LHCN-M2 (cell line): ENCODE results near the gene TMX4. TPM values are rescaled to one million over a fixed set of nuclear protein-coding genes. Genes with fewer than 3 reads are reported as not detected.
"Not testable (repeated sequence)": the region's sequence is repeated elsewhere in the genome, so short reads cannot be mapped to it uniquely, and the experiment has no call there.

Experiments
- DNase-seq: peaks from one replicate; pipeline ENCODE4 v3.0.0-alpha.2; 2012; ENCODE audit warnings: low read depth
- total RNA-seq: library from RNA; depleted of rRNA; stranded (reverse); fragments of >200 nt; gene quantifications from 2 replicates; pipeline ENCODE4 v1.2.3, GENCODE V29; 2014; rRNA removed

Gene TMX4
- total RNA-seq, 1 experiment from 2014 or later: 29.3 TPM

DNA sequence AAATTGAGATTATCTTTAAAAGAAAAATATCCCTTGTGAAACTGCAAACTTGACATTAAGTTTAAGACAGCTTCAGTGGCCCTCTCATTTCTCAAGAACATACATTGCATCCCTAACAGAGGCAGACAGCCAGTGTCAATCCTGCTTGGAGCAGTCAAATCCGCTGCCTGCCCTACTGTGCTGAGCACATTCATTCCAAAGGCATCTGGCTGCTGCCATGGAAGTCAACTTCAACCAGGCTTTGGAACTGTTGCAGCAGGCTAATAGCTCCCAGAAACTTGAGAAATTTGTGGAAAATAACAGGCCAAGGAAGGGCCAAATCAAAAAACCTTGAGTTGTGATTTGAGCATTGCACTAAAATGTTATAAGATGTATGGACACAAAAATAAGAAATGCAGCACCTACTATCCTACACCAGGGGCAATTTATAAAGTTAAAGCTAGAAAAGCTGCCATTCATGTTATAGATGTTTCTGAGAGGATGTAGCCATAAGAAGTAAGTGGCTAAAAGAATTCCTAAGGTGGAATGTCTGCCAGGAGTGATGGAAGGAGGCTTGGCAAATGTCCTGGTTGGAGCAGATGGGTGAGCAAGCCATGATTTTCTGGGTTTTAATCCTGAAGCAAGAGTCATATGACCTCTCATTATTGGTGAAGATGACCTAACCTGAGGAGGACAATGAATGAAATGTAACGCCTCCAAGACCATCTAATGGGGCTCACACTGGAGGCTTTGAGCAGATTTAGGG is 47.9 kb downstream of the TMX4 start:
- no peak for DNase-seq

DNA sequence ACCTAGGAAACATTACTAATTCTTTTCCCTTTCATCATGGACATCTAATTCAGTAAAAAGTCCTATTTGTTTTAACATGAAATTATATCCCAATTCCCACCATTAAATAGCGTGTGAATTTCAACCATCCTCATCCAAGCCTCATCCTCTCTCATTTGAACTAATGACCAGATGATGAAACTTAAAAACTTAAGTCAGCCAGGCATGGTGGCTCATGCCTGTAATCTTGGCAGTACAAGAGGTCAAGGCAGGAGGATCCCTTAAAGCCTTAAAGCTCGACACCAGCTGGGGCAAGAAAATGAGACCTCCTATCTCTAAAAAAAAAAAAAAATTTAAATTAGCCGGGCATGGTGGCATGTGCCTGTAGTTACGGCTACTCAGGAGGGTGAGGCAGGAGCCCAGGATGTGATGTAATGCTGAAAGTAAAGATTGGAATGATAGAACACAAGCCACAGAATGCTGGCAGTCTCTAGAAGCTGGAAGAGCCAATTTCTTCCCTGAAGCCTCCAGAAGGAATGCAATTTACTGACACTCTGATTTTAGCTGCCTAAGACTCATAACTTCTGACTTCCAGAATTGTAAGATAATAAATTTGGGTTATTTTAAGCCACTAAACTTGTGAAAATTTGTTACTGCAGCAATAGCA is 52.2 kb downstream of the TMX4 start:
- peak; percentile 12 for DNase-seq

DNA sequence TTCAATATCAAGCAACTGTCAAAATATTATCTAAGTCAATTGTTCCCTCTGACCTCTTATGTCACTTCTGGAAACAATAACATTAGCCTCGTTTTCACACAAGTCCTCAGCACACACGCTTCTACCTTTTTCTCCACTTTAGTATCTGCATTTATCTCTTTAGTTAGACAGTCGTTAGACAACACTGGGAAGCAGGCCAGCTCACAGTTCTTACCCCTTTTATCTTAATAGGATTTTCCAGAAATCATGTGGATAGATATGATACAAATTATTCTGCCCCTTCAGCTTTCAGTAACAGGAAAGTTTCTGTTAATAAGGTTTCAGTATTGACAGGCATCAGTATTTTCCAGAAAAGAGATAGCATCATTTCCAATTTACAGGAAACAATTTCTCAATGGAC is 53.4 kb downstream of the TMX4 start:
- DNase-seq: no peak

DNA sequence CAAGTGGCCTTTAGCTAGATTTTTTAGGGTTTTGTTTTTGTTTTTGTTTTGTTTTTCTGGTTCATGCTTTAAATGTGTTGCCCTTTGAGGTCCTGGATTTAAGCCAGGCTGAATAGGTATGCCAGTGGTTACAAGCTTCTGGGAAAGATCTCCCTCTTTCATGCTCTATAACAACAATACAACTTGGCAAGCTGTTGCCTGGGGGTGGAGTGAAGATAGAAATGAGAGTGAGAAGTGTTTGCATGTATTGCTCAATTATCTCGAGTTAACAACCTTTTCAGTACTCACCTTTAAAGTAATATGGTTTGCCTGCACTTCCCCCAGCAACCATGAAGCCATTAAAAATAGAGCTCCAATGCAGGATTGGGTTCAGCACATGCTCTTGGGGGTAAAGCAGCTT is 60.1 kb downstream of the TMX4 start:
- no peak for DNase-seq

DNA sequence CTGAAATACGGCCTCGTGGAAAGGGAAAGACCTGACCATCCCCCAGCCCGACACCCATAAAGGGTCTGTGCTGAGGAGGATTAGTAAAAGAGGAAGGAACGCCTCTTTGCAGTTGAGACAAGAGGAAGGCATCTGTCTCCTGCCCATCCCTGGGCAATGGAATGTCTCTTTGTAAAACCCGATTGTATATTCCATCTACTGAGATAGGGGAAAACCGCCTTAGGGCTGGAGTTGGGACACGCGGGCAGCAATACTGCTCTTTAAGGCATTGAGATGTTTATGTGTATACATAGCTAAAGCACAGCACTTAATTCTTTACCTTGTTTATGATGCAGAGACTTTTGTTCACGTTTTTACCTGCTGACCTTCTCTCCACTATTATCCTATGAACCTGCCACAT is 63.0 kb downstream of the TMX4 start:
- DNase-seq: not testable (repeated sequence)

DNA sequence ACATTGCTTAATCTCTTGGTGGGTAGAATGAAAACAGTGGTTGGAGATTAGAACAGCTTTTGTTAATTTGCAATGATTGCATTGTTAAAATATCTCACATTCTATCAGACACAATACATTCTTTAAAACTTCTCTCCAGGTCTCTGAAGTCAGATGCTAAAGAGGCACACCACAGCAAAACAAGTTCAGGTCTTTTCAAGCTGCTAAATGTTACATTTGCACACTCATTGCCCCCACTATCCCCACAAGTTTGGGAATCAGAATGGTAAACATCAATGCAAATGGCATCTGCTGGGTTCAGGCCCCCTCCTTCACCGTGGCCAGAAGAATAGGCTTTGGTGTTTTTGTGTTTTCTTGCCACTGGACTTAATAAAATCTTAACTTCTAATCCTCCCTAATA is 69.2 kb downstream of the TMX4 start:
- DNase-seq: no peak

DNA sequence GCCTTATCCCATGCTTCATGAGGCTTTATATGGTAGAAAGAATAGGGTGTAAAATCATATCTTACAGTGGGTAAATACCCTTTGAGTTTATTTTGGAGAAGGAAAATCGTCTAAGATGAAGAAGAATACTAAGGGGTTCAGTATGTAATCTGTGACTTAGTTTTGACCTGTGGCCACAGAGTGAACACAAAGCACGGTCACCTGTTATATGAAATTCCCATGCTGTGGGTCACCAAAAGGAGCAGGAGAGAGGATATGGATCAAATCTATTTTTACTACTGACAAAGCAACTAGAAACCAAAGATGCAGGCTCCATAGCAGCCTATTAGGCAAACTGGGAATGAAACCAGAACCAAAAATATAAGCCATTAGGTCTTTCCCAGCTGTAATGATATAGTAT is 75.7 kb downstream of the TMX4 start:
- DNase-seq: no peak

DNA sequence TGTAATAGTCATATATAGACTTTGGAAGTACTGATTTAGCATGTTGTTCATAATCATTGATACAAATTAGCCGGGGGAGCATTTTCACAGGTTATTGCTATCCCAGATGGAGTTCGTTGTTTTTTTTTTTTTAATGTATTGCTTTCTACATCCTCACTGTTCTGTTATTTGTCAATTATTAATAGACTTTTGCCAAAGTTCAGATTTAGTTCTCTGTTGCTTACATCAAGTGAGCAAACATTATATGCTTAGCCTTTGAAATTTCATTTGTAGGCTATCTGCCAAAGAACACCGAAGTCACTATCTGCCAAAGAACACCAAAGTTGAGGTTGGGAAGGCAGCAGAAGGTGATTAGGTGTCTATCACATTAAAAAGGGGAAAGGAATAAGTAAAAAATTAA is 79.2 kb downstream of the TMX4 start, which contains the start of gene HAO1:
HAO1 (minus strand) TSS at position 118 of the 400 bp plus-strand sequence; CDS start at position 82, 36 bp downstream.
- no peak for DNase-seq

DNA sequence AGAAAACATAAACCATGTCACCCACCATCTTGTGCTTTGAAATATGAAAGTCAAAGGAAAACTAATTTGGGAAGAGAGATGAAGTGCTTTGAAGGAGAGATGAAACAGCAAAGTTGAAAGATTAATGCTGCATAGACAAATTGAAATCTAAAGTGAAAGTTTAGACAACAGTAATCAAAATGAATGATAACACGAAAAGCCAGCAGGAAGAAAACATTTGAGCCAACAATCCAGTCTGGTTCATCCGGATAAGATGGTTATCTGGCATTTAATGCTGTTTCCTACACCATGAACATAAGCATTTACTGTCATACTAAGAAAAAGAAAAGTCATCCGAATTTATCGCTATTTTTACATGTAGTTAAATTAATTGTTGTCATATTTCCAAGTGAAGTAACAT is 79.9 kb downstream of the TMX4 start:
- DNase-seq: no peak

DNA sequence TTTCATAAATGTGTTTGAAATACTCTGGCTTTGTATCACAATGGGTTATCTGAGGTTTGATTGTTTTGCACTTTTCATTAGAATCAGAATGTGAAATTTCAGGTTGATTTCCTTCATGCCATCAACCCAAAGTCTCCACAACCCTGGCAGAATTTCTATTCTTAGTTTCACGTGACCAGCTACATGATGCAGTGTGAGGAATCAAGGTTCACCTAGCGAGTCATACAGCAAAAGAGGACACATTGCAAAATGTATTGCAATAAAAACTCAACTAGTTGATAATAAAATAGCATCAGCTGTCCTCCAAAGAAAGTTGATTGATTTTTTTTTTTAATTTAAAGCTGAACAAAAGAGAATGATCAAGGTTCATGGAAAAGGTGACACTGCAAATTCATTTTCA is 81.5 kb downstream of the TMX4 start:
- DNase-seq: peak; percentile 35

DNA sequence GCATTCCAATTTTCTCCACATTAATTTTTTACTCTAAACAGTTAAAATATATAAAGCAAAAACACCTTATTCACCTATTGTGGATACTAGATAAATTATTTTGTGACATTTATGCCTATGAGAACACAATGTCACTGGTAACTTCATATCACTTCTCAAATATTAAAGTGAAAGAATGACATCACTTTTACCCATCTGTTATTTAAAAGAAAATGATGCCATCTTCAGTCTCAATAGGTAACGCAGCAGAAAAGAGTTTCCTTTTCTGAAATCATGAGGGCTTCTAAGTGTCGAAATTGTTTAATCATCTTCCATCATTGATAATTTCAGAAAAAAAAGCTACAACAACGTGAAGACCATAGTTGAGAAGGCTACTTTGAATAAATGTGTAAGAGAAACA is 82.2 kb downstream of the TMX4 start:
- no peak for DNase-seq

DNA sequence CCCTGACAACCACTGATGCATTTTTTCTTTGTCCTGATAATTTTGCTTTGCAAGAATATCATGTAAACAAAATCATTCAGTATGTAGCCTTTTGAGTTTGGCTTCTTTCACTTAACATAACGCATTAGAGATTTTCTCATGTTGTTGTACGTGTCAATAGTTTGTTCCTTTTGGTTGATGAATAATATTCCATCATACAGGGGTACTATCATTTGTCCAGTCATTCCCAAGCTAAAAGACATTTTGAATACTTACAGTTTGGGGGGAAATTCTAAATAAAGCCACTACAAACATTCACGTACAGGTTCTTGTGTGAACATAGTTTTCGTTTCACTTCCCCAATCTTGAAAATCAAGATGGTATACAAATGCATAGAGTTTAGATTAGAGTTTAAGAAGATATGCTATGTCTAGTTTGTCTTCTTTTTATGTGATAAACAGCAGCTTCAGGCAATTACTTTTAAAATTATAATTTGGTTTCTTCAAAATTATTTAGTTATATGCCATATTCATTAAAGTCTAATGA is 84.5 kb downstream of the TMX4 start:
- no peak for DNase-seq

DNA sequence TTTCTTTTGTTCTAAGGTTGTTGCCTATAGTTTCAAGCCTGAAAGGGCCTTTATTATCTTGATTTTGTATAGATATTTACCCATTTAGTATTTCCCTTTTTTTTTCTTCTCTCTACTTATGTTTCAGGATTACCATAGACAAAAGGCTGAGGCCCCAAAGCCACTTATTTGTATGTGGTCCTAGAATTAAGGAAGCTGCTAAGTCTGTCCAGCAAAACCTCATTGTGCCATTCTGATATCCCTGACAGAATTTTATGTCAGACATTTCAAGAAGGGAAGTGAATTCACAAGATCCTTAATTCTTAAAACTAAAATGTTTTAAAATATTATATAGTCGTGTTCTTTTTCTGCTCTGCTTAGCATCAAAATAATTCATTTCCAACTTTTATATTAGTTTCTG is 86.2 kb downstream of the TMX4 start:
- no peak for DNase-seq

DNA sequence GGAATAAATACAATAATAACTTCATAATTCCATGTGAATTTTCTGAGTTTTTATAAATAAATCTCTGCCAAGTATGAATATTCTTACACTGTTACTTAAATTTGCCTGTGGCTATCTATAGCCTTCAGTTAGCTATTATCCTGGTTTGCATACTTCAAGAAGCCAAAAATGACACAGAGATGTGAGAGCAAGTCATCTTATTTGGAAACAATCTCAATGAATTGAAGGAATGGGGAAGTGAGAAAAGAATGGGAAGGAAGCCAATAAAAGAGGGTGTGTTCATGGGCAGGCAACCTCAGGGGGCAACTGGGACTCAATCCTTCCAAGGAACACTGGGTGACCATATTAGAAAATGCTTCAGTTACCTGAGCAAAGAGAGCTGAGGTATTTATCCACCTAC is 89.2 kb downstream of the TMX4 start:
- no peak for DNase-seq

Other genes starting within 250 kb of the TMX4 start
- gene HAO1, start 79.3 kb downstream of the TMX4 start, total RNA-seq: not detected in 2 replicates
- gene PLCB1, start 112.5 kb upstream of the TMX4 start, total RNA-seq: 0.06 TPM in 1 of 2 replicates, not detected in the other